GM12891 (cell line): ENCODE measurements around the gene GNB1L.

Experiments used
- PAX5 ChIP-seq: IDR thresholded peaks from 2 replicates; pipeline ENCODE4 v1.6.1; 2011; ENCODE audit warnings: low read length, moderate library complexity, mild to moderate bottlenecking; ENCODE audit not compliant: insufficient read depth, severe bottlenecking
- POLR2A ChIP-seq: IDR thresholded peaks from 2 replicates; pipeline ENCODE4 v1.6.1; 2011; ENCODE audit warnings: low read depth, low read length, control low read depth
- POLR2AphosphoS5 ChIP-seq: IDR thresholded peaks from 2 replicates; pipeline ENCODE4 v1.6.1; 2011; ENCODE audit warnings: low read depth, low read length, control low read depth
- TAF1 ChIP-seq: IDR thresholded peaks from 2 replicates; pipeline ENCODE4 v1.6.1; 2011; ENCODE audit warnings: low read depth, low read length, control low read depth

GRCh38 chr22:19879246-19879570, 24.5 kb upstream of the GNB1L start:
- no peak for TF ChIP-seq POLR2AphosphoS5
- no peak for TF ChIP-seq TAF1
- TF ChIP-seq POLR2A, result no peak
- TF ChIP-seq PAX5, result no peak
